ENCODE data around the gene LCN6.

Gene LCN6

DNA sequence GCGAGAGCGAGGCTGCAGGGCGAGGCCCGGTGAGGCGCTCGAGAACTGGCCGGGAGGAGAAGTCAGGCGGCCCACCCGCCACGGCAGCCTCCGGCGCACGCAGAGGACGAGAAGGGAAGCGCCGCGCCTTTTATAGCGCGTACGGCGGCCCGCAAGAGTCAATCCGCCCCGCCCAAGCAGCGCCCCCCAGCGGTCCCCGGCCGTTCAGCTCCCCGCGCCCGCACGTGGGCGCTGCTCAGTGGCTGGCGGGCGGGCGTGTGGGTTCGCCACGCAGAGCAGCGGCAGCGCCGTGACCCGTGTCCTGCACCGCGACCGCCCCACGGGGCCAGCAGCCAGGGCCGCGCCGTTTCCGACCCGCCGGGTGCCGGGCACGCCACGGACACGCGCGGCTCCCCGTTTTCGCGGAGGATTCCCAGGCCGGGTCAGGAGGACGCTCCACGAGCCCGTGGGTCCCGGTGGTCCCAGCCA lies 20.2 kb downstream of the LCN6 start:
- Histone ChIP-seq H2AFZ (ENCODE audit: low read depth, low read length, severe bottlenecking) (peak overlapping the region; percentile 80), H3K27ac (ENCODE audit: low read depth, low read length) (peak overlapping the region; percentile 62), H4K20me1 (ENCODE audit: low read depth, low read length) (peaks cover 18% of the 10 kb centered on the region; the same call in 1 of the 2 replicates), H3K27me3 (ENCODE audit: low read length) (no peaks in the 10 kb centered on the region), H3K9me2 (replicated peaks; ENCODE audit: insufficient read depth, low read length) (no peaks in the 10 kb centered on the region), H3K9me3 (ENCODE audit: insufficient read depth, low read length) (no peaks in the 10 kb centered on the region), H3K4me3 (ENCODE audit: insufficient read depth, low read length, poor library complexity, severe bottlenecking) (peak overlapping the region; percentile 100), H3F3A (ENCODE audit: insufficient read depth) (peaks cover 24% of the 10 kb centered on the region), H3K9ac (ENCODE audit: low read length) (peak overlapping the region; percentile 98), H3K79me2 (ENCODE audit: insufficient read depth, low read length) (peaks cover 26% of the 10 kb centered on the region), H3K4me2 (ENCODE audit: low read depth, low read length, poor library complexity, severe bottlenecking) (peak overlapping the region; percentile 86), H3K36me3 (ENCODE audit: low read length) (peaks cover 24% of the 10 kb centered on the region)
- TF ChIP-seq, protein P1, sequence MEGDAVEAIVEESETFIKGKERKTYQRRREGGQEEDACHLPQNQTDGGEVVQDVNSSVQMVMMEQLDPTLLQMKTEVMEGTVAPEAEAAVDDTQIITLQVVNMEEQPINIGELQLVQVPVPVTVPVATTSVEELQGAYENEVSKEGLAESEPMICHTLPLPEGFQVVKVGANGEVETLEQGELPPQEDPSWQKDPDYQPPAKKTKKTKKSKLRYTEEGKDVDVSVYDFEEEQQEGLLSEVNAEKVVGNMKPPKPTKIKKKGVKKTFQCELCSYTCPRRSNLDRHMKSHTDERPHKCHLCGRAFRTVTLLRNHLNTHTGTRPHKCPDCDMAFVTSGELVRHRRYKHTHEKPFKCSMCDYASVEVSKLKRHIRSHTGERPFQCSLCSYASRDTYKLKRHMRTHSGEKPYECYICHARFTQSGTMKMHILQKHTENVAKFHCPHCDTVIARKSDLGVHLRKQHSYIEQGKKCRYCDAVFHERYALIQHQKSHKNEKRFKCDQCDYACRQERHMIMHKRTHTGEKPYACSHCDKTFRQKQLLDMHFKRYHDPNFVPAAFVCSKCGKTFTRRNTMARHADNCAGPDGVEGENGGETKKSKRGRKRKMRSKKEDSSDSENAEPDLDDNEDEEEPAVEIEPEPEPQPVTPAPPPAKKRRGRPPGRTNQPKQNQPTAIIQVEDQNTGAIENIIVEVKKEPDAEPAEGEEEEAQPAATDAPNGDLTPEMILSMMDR (IDR thresholded peaks at IDR 0.05; ENCODE audit: insufficient read depth, low read length, poor library complexity, severe bottlenecking): peak; percentile 78
- TF ChIP-seq EZH2phosphoT487 (conservative IDR thresholded peaks at IDR 0.05; ENCODE audit: low read length): no peak

DNA sequence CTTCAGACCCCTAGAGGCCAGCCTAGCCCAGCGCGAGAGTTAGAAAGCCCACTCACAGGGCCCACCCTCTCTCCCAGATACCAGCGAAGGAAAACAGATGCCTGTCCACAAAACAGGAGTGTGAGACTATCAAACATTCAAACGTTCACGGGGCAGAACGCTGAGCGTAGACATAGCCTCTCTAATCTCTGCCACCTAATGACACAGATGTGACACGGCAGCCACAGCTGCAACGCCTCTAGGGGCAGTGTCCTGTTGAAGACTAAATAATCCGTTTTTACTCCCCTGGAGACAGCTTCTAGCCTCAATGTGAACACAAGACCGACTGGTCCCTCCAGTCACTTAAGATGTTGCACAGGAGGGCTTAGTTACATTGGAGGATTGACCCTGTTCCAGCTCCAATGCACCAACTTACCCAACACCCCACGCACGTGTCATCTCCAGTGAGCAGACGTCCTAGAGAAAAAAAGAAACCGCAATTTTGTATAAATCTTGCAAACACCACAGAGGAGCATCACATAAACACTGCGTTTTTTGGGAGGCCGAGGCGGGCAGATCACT lies 21.6 kb downstream of the LCN6 start:
- peak overlapping the region; percentile 86 for H3K4me2 ChIP-seq (ENCODE audit: low read depth, low read length, poor library complexity, severe bottlenecking)
- peak overlapping the region; percentile 98 for H3K9ac ChIP-seq (ENCODE audit: low read length)
- H3K9me3 ChIP-seq (ENCODE audit: insufficient read depth, low read length): no peaks in the 10 kb centered on the region
- H3K27me3 ChIP-seq (ENCODE audit: low read length): no peaks in the 10 kb centered on the region
- peak overlapping the region; percentile 100 for H3K4me3 ChIP-seq (ENCODE audit: insufficient read depth, low read length, poor library complexity, severe bottlenecking)
- peaks cover 24% of the 10 kb centered on the region for H3F3A ChIP-seq (ENCODE audit: insufficient read depth)
- H3K9me2 ChIP-seq (replicated peaks; ENCODE audit: insufficient read depth, low read length): no peaks in the 10 kb centered on the region
- H3K36me3 ChIP-seq (ENCODE audit: low read length): peaks cover 24% of the 10 kb centered on the region
- H3K79me2 ChIP-seq (ENCODE audit: insufficient read depth, low read length): peaks cover 26% of the 10 kb centered on the region
- H2AFZ ChIP-seq (ENCODE audit: low read depth, low read length, severe bottlenecking): no peak overlapping the region
- H3K27ac ChIP-seq (ENCODE audit: low read depth, low read length): peak overlapping the region; percentile 62
- peaks cover 18% of the 10 kb centered on the region; the same call in 1 of the 2 replicates for H4K20me1 ChIP-seq (ENCODE audit: low read depth, low read length)
- TF ChIP-seq, protein P1 (IDR thresholded peaks at IDR 0.05; ENCODE audit: insufficient read depth, low read length, poor library complexity, severe bottlenecking): peak; percentile 40
- TF ChIP-seq EZH2phosphoT487 (conservative IDR thresholded peaks at IDR 0.05; ENCODE audit: low read length): no peak

DNA sequence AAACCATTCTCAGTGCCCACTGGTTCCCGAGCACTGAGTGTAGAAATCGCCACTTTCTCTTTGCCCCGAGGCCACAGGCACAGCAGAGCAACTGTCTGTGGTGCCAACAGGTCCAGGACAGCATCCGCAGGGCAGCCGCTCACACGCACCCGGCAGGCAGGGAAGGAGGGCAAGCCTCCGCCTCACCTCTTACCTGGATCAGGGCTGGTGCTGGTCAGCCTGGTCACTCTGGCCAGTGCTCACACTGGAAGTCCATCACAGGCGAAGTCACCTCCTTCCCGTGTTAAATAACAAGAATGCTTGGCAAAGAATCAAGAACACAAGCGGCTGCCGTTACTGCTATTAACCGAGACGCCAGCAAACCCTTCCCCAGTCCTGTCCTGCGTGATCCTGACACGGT lies 22.2 kb downstream of the LCN6 start:
- no peaks in the 10 kb centered on the region for H3K9me2 ChIP-seq (replicated peaks; ENCODE audit: insufficient read depth, low read length)
- peak overlapping the region; percentile 86 for H3K4me2 ChIP-seq (ENCODE audit: low read depth, low read length, poor library complexity, severe bottlenecking)
- no peak for TF ChIP-seq EZH2phosphoT487 (conservative IDR thresholded peaks at IDR 0.05; ENCODE audit: low read length)
- TF ChIP-seq, protein P1 (IDR thresholded peaks at IDR 0.05; ENCODE audit: insufficient read depth, low read length, poor library complexity, severe bottlenecking): no peak
- H4K20me1 ChIP-seq (ENCODE audit: low read depth, low read length): peaks cover 18% of the 10 kb centered on the region; the same call in 1 of the 2 replicates
- H3K9ac ChIP-seq (ENCODE audit: low read length): peak overlapping the region; percentile 98; the same call in 1 of the 2 replicates
- no peak overlapping the region for H3K27ac ChIP-seq (ENCODE audit: low read depth, low read length)
- peaks cover 24% of the 10 kb centered on the region for H3K36me3 ChIP-seq (ENCODE audit: low read length)
- H3K4me3 ChIP-seq (ENCODE audit: insufficient read depth, low read length, poor library complexity, severe bottlenecking): no peak overlapping the region
- H2AFZ ChIP-seq (ENCODE audit: low read depth, low read length, severe bottlenecking): no peak overlapping the region
- no peaks in the 10 kb centered on the region for H3K27me3 ChIP-seq (ENCODE audit: low read length)
- peaks cover 29% of the 10 kb centered on the region for H3F3A ChIP-seq (ENCODE audit: insufficient read depth)
- peaks cover 26% of the 10 kb centered on the region for H3K79me2 ChIP-seq (ENCODE audit: insufficient read depth, low read length)
- H3K9me3 ChIP-seq (ENCODE audit: insufficient read depth, low read length): no peaks in the 10 kb centered on the region

Measured in SU-DHL-6 (cell line).